ENCODE results near the gene LILRB2. TPM values are rescaled to one million over a fixed set of nuclear protein-coding genes. Genes with fewer than 3 reads are reported as not detected.

The LILRB2 gene
- total RNA-seq, 1 experiment from 2014 or later, result not detected

DNA sequence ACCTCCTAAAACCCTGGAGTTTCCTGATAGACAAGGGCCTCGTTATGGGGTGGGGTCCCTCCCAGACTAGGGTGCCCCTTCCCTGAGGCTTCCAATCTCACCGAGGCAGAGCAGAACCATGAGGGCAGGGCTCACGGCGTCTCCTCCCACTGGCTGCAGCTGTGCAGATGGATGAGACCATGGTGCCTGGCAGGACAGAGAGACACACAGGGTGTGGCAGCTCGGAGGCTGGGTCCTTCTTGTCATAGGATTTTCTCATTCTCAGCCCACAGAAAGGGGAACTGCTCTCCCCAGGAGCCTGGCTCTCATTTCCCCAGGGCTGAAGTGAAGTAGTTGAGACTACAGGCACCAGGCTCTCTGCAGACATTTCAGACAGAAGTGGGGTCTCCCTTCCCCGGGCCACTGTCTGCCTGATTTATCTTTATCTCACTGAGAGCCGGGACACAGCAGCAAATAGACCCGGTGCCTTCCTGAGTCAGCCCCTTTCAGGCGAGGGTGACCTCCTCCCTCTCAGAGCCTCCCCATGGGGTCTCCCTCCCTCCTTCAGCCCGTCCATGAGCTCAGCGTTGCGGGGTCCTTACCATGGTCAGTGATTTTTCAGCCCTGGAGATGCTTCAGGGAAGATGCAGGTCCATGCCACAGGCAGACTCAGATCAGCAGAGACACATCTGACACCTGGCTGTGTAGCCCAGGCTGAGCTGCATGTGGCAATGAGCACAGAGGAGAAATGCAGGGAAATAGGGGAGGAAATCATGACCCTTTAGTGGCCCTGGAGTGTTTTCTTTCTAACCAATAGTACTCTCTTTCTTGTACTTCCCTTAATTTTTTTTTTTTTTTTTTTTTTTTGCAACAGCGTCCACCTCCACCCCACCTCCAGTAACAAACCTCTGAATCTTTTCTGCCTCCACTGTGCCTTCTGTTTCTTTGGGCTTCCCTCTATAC, 31.8 kb upstream of the LILRB2 start, which contains the start of gene LILRA5:
Gene LILRA5, minus strand, starts transcription at position 731 of the 942 bp plus-strand sequence. Its CDS starts 147 bp downstream, at position 584.
- H3K4me3 Mint-ChIP-seq (ENCODE audit: unreplicated experiment), result no peak within 1 kb of the TSS
- DNase-seq, result no peak
- Histone ChIP-seq H3K36me3 (ENCODE audit: control insufficient read depth, insufficient read depth, low read length) (no peaks in the 10 kb centered on the region), H3K4me3 (ENCODE audit: low read depth, low read length) (no peak within 1 kb of the TSS), H3K4me1 (no peaks in the 10 kb centered on the region), H3K27me3 (replicated peaks; ENCODE audit: control insufficient read depth, insufficient read depth, low read length) (no peaks in the 10 kb centered on the region), H3K9me3 (no peaks in the 10 kb centered on the region)
- H3K27ac Mint-ChIP-seq (ENCODE audit: unreplicated experiment), result no peak within 1 kb of the TSS
- H3K9me3 Mint-ChIP-seq (ENCODE audit: unreplicated experiment), result no peaks in the 10 kb centered on the region
- no TSS peak for BruUV-seq (replicated peaks)
- no peaks in the 10 kb centered on the region for H3K36me3 Mint-ChIP-seq (ENCODE audit: insufficient read depth, unreplicated experiment)
- CTCF ChIA-PET, result no interaction called here
- intact Hi-C loops (cut with micrococcal nuclease; ENCODE audit: unreplicated experiment), result no loop called here
- H3K4me1 Mint-ChIP-seq (ENCODE audit: low read depth, unreplicated experiment), result no peaks in the 10 kb centered on the region
- POLR2A ChIA-PET, result no interaction called here
- H3K27me3 Mint-ChIP-seq (ENCODE audit: insufficient read depth, unreplicated experiment), result peaks cover 16% of the 10 kb centered on the region
- TF ChIP-seq CTCF (IDR thresholded peaks at IDR 0.05; ENCODE audit: insufficient read depth in 1 of 2, low read depth in 1 of 2, low read length in 1 of 2, severe bottlenecking in 1 of 2, unreplicated experiment in 1 of 2), result no peak

- no TSS peak for BruUV-seq (replicated peaks)
- POLR2A ChIA-PET, result no interaction called here
- Mint-ChIP-seq H3K27me3 (ENCODE audit: insufficient read depth, unreplicated experiment) (peaks cover 16% of the 10 kb centered on the region), H3K9me3 (ENCODE audit: unreplicated experiment) (no peaks in the 10 kb centered on the region), H3K4me1 (ENCODE audit: low read depth, unreplicated experiment) (no peaks in the 10 kb centered on the region), H3K27ac (ENCODE audit: unreplicated experiment) (no peak overlapping the region), H3K36me3 (ENCODE audit: insufficient read depth, unreplicated experiment) (no peaks in the 10 kb centered on the region), H3K4me3 (ENCODE audit: unreplicated experiment) (no peak overlapping the region)
- H3K4me3 ChIP-seq (ENCODE audit: low read depth, low read length), result no peak overlapping the region
- no peaks in the 10 kb centered on the region for H3K36me3 ChIP-seq (ENCODE audit: control insufficient read depth, insufficient read depth, low read length)
- no peak for DNase-seq
- no peak for TF ChIP-seq CTCF (IDR thresholded peaks at IDR 0.05; ENCODE audit: insufficient read depth in 1 of 2, low read depth in 1 of 2, low read length in 1 of 2, severe bottlenecking in 1 of 2, unreplicated experiment in 1 of 2)
- H3K9me3 ChIP-seq, result no peaks in the 10 kb centered on the region
- no peaks in the 10 kb centered on the region for H3K4me1 ChIP-seq
- no peaks in the 10 kb centered on the region for H3K27me3 ChIP-seq (replicated peaks; ENCODE audit: control insufficient read depth, insufficient read depth, low read length)
- intact Hi-C loops (cut with micrococcal nuclease; ENCODE audit: unreplicated experiment), result no loop called here
- CTCF ChIA-PET, result no interaction called here
Observed at GRCh38 chr19:54312011-54312410, 31.1 kb upstream of the LILRB2 start.

DNA sequence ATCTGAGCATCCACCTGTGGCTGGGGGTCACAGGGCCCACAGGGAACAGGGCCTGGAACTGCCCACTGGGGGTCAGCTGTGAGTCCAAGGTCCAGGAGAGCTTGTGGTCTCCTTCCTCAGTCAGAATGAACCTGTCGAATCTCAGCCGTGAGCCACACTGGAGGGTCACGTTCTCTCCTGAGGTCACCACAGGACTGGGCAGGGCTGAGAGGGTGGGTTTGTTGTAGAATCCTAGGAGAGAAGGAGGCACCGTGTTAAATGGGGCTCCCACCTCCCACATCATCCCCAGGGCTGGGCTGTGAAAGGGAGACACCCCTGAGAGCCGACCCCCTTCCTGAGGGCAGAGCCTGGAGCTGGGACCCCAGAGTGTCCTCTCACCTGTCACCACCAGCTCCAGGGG, 30.6 kb upstream of the LILRB2 start:
- Histone ChIP-seq H3K4me1 (no peaks in the 10 kb centered on the region), H3K27me3 (replicated peaks; ENCODE audit: control insufficient read depth, insufficient read depth, low read length) (no peaks in the 10 kb centered on the region), H3K4me3 (ENCODE audit: low read depth, low read length) (no peak overlapping the region), H3K36me3 (ENCODE audit: control insufficient read depth, insufficient read depth, low read length) (no peaks in the 10 kb centered on the region), H3K9me3 (no peaks in the 10 kb centered on the region)
- H3K36me3 Mint-ChIP-seq (ENCODE audit: insufficient read depth, unreplicated experiment), result no peaks in the 10 kb centered on the region
- H3K9me3 Mint-ChIP-seq (ENCODE audit: unreplicated experiment), result no peaks in the 10 kb centered on the region
- ChIA-PET CTCF (no interaction called here), POLR2A (no interaction called here)
- H3K27me3 Mint-ChIP-seq (ENCODE audit: insufficient read depth, unreplicated experiment), result peaks cover 16% of the 10 kb centered on the region
- H3K4me1 Mint-ChIP-seq (ENCODE audit: low read depth, unreplicated experiment), result no peaks in the 10 kb centered on the region
- no peak overlapping the region for H3K27ac Mint-ChIP-seq (ENCODE audit: unreplicated experiment)
- TF ChIP-seq CTCF (IDR thresholded peaks at IDR 0.05; ENCODE audit: insufficient read depth in 1 of 2, low read depth in 1 of 2, low read length in 1 of 2, severe bottlenecking in 1 of 2, unreplicated experiment in 1 of 2), result no peak
- no peak overlapping the region for H3K4me3 Mint-ChIP-seq (ENCODE audit: unreplicated experiment)
- BruUV-seq (replicated peaks), result no TSS peak
- DNase-seq, result no peak
- intact Hi-C loops (cut with micrococcal nuclease; ENCODE audit: unreplicated experiment), result no loop called here
